Forelimb muscle (tissue), 1 donor: Measurements from ENCODE around the gene KAZN. TPM values are rescaled to one million over a fixed set of nuclear protein-coding genes. Genes with fewer than 3 reads are reported as not detected.

Experiments
- DNase-seq: peaks from one replicate; pipeline ENCODE4 v3.0.0-alpha.2; 2013; ENCODE audit warnings: low read depth
- polyA plus RNA-seq: library from polyadenylated mRNA; unstranded; fragments of 120-200 nt; gene quantifications from one replicate; pipeline ENCODE4 v1.2.1, GENCODE V29; 2013; ENCODE audit not compliant: insufficient read length

The KAZN gene
- polyA plus RNA-seq, 1 donor = 12.8 TPM

DNA sequence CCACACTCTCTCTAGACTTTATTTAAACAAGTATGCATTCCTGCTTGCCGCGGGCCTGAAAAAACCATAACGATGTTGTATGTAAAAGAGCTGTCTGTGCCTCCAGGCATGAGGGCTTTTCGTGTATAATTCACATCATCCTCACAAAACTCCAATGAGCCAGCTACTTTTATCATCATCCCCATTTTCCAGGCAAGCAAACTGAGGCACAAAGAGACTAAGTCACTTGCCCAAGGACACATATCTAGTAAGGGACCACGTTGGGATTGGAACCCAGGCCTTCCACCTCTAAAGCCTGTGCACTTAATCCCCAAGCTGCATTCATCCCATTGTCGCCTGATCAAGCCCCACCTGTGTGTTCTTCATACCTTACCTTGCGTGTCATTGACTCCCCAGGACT is 226.9 kb downstream of the KAZN start:
- no peak for DNase-seq

DNA sequence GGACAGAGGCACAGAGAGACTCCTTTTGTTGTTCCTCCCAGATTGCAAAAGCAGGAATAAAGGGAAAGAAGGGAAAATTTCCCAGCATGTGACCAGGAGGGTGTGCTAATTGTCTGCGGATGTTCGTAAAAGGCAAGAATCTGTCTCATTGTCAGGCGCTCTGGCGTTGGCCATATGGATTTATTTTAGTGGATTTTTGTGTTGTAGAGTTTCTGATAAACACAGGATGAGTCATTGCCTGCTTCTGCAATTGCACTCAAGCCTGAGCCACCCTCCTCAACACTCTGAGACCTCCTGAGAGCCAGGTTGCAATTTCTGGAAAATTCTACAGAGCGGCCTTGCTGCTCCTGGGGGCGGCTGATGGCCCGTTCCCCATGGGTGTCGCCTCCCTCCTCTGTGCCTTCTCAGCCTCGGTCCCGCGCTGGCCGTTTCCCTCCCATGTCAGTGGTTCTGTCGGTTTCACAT is 227.7 kb downstream of the KAZN start:
- peak; percentile 40 for DNase-seq

DNA sequence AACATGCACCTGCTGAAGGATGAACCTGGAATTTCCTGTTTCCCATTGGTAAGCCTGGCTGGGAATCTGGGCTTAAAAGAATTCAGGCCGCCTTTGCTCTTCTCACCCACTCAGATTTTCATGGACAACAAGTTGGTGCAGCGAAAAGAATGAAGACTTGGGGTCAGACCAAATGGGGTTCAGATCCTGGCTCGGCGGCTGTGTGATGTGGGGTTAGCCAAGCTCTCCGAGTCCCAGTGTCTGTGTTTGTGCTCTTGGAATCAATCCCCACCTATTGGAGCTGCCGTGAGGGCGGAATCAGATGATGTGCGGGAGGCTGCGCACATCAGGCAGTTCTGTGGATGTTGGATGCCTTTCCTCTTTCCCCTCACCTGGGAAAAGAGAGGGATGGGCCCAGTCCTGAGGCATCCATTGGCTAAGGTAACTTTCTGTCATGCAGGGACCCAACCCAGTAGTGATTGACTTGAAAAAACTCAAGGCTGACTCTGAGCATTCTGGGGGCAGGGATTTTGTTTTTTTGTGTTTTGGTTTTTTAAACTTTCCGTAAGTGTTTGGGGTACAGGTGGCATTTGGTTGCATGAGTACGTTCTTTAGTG is 228.3 kb downstream of the KAZN start:
- no peak for DNase-seq

DNA sequence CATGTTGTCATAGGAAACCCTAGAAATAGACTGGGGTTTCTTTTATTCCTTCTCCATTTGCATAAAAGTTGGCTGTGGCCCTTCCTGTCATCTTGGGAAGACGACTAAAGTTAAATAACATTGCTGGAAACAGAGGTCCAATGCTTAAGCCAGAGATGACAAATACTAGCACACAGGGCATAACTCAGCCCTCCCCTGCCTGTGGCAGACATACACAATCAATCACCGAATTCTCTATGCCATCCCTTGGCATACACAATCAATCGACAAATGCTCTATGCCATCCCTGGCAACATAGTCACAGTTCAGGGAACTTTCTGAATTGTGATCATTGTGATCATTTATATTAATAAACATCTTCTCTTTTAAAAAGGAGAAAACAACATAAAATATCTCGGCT is 229.4 kb downstream of the KAZN start:
- no peak for DNase-seq

DNA sequence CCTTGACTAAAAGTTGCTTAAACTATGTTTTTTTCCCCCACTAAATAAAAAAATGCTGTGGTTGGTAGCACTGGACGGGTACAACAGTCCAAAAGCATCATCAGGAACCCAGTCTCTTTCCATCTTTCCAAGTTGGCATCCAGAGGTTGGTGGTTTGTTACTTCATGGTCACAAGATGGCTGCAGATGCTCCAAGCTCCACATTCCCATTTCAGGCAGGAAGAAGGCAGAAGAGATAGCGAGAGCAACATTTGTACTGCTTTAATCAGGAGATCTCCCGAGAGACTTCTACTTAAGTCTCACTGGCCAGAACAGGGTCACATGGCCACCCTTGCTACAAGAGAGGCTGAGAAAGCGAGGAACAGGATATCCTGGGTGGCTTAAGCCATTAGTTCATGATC is 230.2 kb downstream of the KAZN start:
- no peak for DNase-seq

DNA sequence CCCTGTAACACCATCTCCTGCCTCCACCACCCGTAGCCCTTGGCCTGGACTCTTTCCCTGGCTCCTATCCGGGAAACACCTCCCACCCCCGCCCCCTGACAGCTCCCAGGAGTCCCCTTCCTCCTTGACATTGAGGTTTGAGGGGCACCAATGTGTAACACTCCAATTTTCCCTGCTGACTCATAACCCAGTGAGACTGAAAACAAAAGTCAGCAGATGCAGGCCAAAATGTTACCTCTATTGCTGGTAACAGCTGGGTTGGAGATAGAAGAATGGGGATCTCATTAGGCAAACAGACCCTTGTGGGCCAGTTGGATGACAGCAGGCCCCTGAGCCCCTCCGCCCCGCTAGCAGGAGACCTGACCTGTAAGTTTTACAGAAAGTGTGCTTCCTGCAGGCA is 237.2 kb downstream of the KAZN start:
- DNase-seq = no peak

DNA sequence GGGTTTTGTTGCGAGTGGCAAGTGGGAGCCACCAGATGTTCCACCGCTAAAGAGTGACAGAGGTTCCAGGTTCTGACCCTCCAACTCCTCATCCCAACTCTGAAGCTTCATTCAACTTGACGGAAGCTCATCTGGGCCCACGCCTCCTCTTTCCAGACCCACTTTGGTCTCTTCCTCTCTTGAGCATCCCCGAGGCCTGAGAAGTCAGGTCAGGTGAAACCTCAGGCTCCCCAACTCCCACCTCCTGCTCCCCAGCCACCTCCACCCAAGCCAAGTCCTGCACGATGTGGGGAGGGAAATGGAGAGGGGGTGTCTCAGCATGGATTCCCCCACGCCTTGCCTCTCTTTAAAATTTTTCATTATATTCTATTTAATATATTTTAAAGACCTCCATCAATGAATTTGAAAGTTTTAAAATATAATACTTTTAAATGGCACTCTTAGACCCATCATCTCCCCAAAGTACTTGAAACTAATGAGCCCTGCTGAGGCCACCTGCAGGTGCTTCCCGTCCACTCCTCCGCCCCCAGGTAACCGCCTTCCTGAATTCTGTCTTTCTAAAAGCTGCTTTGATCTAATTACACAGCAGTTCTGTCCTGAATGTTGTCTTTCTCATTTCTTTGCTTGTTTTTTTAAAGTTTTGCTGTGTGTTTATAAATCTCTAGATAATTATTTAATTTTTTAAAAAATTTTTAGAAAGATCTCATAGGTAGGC is 238.1 kb downstream of the KAZN start:
- no peak for DNase-seq

DNA sequence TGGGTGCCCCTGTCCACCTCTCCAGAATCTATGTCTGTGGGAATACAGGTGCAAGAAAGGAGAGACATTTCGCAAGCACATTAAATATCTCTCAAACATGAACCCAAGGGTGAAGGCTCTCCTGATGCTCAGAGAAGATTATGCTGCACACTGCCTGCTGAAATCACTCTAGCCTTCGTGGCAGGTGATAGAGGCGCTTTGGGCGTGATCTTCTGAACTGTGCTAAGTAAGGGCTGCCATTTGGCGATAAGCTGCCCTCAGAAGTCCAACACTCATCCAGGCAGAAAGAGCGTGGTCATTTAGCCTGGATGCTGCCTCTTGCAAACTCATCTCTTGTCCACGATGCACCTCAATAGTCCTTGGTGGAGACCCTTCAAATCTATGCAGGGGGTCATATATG is 241.9 kb downstream of the KAZN start:
- no peak for DNase-seq

DNA sequence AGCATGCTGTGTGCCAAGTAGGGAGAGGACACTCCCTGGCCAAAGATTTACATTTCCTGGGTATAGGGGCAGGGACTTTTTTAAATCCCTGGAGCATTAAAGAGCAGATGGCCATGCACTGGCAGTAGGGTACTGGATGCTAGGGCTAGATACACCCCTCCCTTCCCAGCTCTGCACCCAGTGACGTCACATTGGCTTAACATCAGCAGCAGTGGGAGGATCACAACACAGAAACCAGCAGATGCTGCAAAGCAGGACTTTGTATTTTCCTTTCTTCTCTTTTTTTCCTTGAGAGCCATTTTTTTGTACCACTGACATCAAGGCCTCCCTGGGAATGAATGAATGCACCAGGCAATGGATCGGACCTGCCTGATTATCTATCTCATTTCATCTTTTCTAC is 243.0 kb downstream of the KAZN start:
- no peak for DNase-seq

DNA sequence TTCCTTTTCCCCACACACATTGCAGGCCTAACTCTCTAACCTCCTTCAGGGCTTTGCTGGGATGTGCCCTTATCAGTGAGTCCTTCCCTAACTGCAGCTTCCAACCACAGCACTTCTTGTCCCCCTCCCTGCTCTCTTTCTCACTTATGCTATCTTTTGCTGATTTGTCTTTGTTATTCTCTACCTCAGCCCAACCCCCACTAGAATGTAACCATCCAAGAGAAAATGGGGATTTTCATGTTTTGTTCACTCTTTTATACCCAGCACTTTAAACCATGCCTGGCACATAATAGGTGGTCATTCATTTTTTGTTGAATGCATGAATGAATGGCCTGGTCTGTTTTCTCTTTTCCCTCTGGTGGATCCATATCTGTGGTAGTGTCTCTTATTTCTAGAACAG is 243.5 kb downstream of the KAZN start:
- DNase-seq = no peak

DNA sequence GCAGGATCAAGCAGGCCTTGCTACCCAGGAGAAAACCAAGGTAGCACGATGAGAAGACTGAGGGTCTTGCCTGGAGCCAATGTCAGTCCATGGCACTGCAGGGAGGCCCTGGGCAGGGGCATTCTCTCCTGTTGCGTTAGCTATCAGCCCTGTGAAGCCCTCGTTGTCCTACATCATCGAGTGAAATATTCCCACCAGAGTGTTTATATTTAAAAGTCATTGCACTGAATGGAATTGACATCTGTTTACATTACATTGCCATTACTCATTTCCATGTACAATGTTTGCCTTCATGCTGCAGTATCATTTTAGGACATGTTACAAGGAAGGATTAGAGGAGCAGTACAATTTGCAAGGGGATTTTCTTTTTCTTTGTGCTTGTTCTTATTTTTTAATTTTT is 243.9 kb downstream of the KAZN start:
- no peak for DNase-seq

DNA sequence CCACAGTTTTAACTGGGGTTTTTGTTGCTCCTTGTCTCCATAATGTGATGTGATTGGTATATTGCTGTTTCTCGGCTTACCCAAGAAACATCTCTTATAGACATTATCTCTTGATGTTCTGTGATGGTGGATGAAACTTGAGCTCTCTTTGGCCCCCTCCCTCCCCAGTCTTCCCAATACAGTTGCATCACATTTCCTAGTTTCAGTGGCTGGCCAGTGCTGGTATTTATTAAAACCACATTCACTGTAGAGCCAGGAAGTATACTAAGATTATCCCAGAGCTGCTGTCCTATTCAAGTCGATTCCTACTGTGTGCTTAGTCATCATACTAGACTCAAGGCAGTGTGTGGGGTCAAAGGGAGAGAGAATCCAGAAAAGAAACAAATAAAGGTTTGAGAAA is 244.4 kb downstream of the KAZN start:
- DNase-seq = no peak

DNA sequence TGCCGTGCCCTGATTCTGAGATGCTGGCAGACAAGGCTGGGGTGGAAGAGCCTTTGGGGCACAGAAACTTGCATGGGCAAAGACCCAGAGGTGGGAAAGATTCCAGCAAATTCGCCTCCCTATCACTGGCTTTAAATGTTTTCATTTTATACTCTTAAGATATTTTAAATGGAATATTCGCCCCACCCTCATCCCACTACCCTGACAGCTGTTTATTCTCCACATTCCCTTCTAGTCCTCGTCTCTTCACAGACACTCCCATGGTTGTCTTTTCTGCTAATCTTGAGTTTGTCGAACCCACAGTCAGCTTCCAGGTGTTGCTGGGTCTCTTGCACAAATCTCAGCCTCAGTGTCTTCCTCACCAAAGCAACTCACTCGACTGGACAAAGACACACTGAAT is 245.0 kb downstream of the KAZN start:
- no peak for DNase-seq

DNA sequence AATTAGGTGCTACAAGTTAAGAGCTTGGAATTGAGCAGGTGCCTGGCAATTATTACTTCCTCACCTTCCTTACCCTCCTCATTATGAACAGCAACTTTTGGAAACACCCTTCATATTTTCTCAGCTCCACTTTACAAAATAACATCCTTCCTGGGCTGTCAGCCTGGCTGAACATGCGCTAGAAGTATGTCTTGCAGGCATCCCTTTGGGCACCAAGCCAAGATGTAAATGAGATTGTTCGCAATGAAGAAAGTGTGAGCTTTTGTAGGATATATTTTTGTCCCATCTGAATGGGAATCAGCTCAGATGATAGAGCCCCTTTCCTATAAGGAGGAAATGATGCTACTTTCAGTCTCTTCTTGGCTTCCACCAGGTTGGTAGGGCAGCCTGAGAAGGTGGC is 245.9 kb downstream of the KAZN start:
- no peak for DNase-seq

DNA sequence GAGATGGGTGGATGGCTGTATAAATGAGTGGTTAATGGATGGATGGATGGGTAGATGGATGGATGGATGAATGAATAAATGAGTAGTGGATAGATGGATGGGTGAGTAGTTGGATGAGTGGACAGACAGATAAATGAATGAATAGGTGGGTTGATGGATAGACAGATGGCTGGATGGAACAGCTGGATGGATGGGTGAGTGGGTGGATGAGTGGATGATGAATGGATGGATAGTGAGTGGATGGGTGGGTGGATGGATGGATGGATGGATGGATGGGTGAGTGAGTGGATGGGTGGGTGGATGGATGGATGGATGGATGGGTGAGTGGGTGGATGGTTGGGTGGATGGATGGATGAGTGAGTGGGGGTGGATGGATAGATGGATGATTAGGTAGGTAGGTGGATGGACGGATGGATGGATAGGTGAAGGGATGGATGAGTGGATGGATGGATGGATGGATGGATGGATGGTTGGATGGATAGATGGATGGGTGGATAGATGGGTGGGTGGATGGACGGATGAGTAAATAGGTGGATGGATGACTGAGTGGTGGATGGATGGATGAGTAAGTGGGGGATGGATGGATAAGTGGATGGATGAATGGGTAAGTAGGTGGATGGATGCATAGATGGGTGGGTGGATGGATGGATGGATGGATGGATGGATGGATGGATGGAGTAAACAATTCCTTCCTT is 246.6 kb downstream of the KAZN start:
- no peak for DNase-seq

DNA sequence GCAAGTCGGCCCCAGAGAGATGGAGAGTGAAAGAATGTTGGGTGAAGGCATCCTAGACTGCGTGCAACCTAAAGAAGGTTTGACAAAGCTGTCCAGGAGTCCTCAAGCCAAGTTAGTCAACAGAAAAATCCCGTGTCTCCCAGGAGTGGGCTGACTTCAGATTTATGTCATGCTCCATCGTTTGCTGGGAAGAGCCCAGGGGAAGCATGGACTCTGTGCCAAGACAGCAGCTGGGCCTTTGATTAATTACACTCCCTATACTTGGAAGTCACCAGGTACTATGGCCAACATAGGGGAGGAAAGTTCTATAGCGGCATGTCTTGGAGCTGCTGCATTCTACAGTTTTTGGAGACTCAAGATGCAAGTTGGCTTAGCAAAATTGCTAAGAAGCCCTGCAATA is 247.4 kb downstream of the KAZN start:
- DNase-seq = no peak

DNA sequence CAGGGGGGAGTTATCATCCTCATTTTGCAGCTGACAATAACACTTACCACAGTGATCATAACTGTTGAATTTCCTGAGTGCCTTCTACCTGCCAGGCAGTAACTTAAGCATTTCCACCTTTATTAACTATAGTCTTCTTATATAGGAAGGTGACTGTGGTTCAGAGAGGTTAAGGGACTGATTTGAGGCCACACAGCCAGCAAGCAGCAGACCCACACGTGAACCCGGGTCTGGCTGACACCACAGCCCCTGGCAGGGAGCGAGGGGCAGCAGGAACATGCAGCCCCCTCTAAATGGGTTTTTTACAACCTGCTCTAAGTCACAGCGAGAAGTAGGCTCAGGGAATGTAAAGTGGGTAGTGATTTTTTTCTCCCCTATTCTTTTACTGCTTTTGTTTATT is 248.2 kb downstream of the KAZN start:
- DNase-seq = no peak

DNA sequence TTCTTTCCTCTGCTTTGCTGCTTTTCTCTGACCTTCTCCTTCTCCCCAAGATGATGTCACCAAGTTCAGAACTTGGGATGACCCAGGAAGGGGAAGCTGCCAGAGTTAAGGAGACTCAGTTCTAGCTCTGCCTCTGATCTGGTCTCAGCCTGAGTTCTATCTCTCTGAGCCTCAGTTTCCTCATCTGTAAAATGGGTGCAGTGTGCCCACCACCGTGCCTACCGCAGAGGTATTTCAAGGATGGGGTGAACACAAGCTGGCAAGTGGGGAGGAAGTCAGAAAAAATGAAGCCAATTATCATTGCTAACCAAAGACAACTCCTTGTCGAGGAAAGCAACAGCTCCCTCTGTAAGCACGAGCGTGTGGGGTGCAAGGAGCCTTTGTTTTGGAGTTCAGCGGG is 249.7 kb downstream of the KAZN start:
- DNase-seq = no peak

DNA sequence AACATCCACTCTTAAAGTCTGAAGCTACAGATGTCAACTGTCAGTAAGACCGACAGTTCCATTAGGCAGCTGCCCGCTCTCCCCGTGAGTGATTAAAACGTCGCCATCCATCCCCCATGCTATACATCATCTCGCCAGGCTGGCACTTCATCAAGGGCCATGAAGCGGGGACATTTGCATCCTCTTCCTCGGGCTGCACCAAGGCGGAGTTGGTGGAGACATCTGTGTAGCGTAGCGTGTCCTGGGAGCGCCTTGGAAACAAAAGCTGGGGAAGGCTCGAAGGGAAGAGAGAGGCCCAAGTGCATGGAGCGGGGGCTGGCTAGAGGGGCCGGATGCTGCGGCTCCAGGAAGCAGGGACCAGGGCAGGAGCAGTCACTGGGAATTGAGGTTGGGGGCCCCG is 250.1 kb downstream of the KAZN start:
- no peak for DNase-seq

DNA sequence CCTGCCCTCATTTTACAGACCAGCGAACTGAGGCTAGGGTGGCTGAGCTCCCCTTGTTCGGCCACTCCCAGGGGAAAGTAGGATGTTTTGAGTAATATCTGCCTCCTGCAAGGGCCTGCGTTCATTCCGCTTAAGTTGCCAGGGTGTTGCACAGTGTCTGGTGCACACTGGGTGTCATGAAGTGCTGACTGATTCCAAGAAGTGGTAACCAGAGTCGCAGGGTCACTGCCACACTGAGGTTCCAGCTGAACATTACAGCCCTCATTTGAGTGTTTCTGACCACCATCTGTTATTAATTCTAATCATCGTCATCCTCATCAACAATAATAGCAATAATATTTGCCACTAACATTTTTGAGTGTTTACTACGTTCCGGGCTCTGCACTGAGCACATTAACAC is 250.6 kb downstream of the KAZN start:
- no peak for DNase-seq

DNA sequence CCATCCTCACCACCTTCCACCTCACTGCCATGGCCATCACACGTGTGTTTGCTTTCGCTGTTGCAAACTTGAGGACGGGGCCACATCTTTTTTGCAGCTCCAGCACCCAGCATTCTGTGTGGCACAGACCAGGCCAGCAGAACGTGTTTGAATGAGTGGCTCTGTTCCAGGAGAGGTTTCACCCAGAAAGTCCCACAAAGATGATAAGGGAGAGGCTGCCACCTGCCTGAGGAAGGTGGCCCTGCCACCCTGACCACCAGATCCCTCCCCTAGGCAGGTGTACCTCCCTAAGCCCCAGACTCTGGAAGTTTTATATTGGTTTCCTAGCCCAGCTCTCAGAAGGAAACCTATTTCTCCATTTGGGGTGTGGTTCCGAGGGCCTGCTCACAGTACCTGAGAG is 252.1 kb downstream of the KAZN start:
- DNase-seq = no peak

DNA sequence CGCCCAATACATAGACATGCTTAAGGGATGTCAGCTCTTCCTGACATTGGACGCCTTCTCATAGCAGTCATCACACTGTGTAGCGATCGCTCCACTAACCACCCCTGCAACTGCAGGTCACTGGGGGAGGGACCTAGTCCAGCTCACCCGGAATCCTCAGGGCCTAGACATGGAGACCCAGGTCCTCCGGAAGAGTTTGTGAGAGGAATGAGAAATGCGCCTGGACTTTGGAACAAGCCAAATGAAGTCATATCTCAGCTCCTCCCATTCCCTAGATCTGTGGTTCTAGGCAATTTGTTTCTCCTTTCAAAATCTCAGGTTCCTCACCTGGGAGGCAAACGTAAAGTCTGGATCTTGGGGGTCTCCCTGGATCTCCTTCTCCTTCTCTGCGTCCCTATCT is 253.3 kb downstream of the KAZN start:
- no peak for DNase-seq

DNA sequence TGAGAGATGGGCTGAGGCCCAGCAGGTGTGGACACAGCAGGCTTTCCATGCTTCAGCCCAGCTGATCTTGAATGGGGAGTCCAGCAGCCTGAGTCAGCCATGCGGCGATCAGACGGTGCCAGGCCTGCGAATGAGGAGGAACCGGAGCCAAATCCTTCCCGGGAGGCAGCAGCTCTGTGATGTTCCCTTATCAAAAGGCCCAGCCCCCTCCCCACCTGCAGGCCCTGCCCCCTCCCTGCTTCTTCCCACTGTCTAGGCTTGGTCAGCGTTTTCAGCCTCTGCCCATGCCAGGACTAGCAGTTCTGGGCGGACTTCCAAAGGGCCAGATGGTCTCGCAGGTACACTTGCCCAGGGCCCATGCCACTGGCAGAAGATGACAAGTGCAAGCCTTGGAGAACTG is 253.8 kb downstream of the KAZN start:
- no peak for DNase-seq
